Vagina (tissue), 2 donors: Measurements from ENCODE around the gene ERC2. TPM values are rescaled to one million over a fixed set of nuclear protein-coding genes. Genes with fewer than 3 reads are reported as not detected.

Source experiments
- DNase-seq, 2 donors: peaks; one replicate each; pipeline ENCODE4 v3.0.0-alpha.2; 2017; ENCODE audit errors: extremely low spot score in 2 of 2
- H3K27ac ChIP-seq: fragments of 200-600 bp; sonication (generic); one replicate; pipeline ENCODE4 v1.5.1; 2019
- H3K27me3 ChIP-seq: fragments of 200-600 bp; sonication (generic); one replicate; pipeline ENCODE4 v1.5.1; 2019
- H3K36me3 ChIP-seq, 2 donors: fragments of 200-600 bp; sonication (generic); one replicate each; pipeline ENCODE4 v1.5.1; 2017 to 2019
- H3K4me1 ChIP-seq: fragments of 200-600 bp; sonication (generic); one replicate; pipeline ENCODE4 v1.5.1; 2019
- H3K4me3 ChIP-seq, 2 donors: fragments of 200-600 bp; sonication (generic); 1 replicate in 1 of 2; 2 replicates in 1 of 2; pipeline ENCODE4 v1.5.1; 2016 to 2019
- H3K9me3 ChIP-seq: fragments of 200-600 bp; sonication (generic); one replicate; pipeline ENCODE4 v1.5.1; 2019
- POLR2A ChIP-seq, 2 donors: fragments of 450-650 bp; IDR thresholded peaks; one replicate each; pipeline ENCODE4 v1.6.1; 2017; ENCODE audit warnings: antibody characterized with exemption in 2 of 2, mild to moderate bottlenecking in 2 of 2, moderate library complexity in 2 of 2
- POLR2AphosphoS5 ChIP-seq, 2 donors: sonication (generic); formaldehyde crosslinking; IDR thresholded peaks; one replicate each; pipeline ENCODE4 v1.9.0; 2017; ENCODE audit warnings: antibody characterized with exemption in 2 of 2, mild to moderate bottlenecking in 2 of 2, low read depth in 1 of 2; ENCODE audit not compliant: insufficient read depth in 1 of 2
- intact Hi-C: fragments of 100-400 bp; cut with DNase I; formaldehyde crosslinking; loops from one replicate; pipeline ENCODE4 v1.15.1; 2023
- total RNA-seq: library from RNA; depleted of rRNA; stranded (reverse); fragments of >200 nt; gene quantifications from one replicate; pipeline ENCODE4 v1.2.3, GENCODE V29; 2016
- TF ChIP-seq, protein P1 (sequence below), 3 experiments: fragments of 450-650 bp in 2 of 3; fragments of 200-600 bp in 1 of 3; sonication (generic) in 1 of 3; IDR thresholded peaks; one replicate each; pipeline ENCODE4 v1.5.1; 2017 to 2019; ENCODE audit warnings: antibody characterized with exemption in 3 of 3, mild to moderate bottlenecking in 2 of 3, moderate library complexity in 2 of 3

The ERC2 gene
- total RNA-seq, 1 donor from 2014 or later, result 1.2 TPM

- Histone ChIP-seq H3K27ac (no peak overlapping the region), H3K27me3 (no peaks in the 10 kb centered on the region), H3K36me3 (no peaks in the 10 kb centered on the region), H3K4me3 (no peak overlapping the region), H3K4me1 (no peaks in the 10 kb centered on the region), H3K9me3 (no peaks in the 10 kb centered on the region)
- TF ChIP-seq POLR2AphosphoS5 (IDR thresholded peaks at IDR 0.05; ENCODE audit: insufficient read depth in 1 of 2, low read depth in 1 of 2) (no peak), POLR2A (IDR thresholded peaks at IDR 0.05) (no peak)
- TF ChIP-seq, protein P1, sequence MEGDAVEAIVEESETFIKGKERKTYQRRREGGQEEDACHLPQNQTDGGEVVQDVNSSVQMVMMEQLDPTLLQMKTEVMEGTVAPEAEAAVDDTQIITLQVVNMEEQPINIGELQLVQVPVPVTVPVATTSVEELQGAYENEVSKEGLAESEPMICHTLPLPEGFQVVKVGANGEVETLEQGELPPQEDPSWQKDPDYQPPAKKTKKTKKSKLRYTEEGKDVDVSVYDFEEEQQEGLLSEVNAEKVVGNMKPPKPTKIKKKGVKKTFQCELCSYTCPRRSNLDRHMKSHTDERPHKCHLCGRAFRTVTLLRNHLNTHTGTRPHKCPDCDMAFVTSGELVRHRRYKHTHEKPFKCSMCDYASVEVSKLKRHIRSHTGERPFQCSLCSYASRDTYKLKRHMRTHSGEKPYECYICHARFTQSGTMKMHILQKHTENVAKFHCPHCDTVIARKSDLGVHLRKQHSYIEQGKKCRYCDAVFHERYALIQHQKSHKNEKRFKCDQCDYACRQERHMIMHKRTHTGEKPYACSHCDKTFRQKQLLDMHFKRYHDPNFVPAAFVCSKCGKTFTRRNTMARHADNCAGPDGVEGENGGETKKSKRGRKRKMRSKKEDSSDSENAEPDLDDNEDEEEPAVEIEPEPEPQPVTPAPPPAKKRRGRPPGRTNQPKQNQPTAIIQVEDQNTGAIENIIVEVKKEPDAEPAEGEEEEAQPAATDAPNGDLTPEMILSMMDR (IDR thresholded peaks at IDR 0.05), result no peak
- intact Hi-C loops, result no loop called here
- DNase-seq, result no peak
Observed at GRCh38 chr3:56303487-56303886, 164.8 kb downstream of the ERC2 start.

DNA sequence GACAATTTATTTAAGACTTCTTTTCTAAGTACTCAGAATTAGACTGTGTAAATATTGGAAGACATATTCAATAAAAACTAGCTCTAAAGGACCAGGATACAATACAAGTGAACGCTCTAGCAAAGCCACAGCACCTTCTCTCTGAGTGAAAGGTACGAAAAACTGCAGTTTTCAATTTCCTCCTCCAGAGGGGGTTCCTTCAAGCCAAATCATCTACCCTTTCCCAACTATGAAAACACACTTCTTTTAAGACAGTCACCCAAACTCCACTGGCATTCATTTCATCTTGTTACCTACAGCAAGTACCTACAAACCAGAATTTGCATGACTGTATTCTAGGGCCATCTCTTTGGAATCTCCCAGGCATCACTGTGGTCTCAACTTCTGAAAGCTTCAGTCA lies 165.8 kb downstream of the ERC2 start:
- intact Hi-C loops, result no loop called here
- TF ChIP-seq POLR2A (IDR thresholded peaks at IDR 0.05) (no peak), POLR2AphosphoS5 (IDR thresholded peaks at IDR 0.05; ENCODE audit: insufficient read depth in 1 of 2, low read depth in 1 of 2) (no peak)
- TF ChIP-seq, protein P1 (IDR thresholded peaks at IDR 0.05), result no peak
- no peaks in the 10 kb centered on the region for H3K9me3 ChIP-seq

DNA sequence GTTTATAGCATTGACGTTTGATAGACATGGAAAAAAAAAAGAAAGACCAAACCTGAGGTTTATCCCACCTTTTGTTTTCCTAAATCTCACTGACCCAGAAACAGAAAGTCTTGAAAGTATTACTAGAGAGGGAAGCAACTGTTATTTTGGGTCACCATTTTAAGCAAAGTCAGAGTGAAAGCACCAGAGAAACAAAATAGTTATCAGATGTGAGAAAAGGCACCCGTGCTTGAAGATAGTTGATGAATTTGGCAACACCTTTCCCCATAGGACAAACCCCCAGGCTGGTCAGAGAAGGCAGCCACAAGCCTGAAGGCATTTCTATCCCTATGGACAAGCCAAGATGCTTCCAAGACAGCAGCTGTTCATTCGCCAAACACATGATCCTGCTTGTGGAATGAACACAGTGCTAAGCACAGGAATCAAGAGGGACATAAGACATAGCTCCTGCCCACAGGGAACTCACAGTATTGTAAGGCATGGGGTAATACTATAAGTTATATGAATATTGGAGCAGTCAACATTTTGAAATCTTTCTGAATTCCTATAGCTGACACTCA lies 170.9 kb downstream of the ERC2 start:
- intact Hi-C loops, result no loop called here
- H3K27ac ChIP-seq, result no peak overlapping the region
- no peaks in the 10 kb centered on the region for H3K27me3 ChIP-seq
- H3K36me3 ChIP-seq, result no peaks in the 10 kb centered on the region
- H3K4me1 ChIP-seq, result no peaks in the 10 kb centered on the region
- TF ChIP-seq POLR2AphosphoS5 (IDR thresholded peaks at IDR 0.05; ENCODE audit: insufficient read depth in 1 of 2, low read depth in 1 of 2) (no peak), POLR2A (IDR thresholded peaks at IDR 0.05) (no peak)
- TF ChIP-seq, protein P1 (IDR thresholded peaks at IDR 0.05), result no peak
- no peak for DNase-seq
- no peak overlapping the region for H3K4me3 ChIP-seq
- no peaks in the 10 kb centered on the region for H3K9me3 ChIP-seq

More for the DNA sequence above, 165.8 kb downstream of the ERC2 start:
- H3K36me3 ChIP-seq, result no peaks in the 10 kb centered on the region
- no peaks in the 10 kb centered on the region for H3K4me1 ChIP-seq
- no peak overlapping the region for H3K4me3 ChIP-seq
- DNase-seq, result no peak
- H3K27ac ChIP-seq, result no peak overlapping the region
- no peaks in the 10 kb centered on the region for H3K27me3 ChIP-seq

DNA sequence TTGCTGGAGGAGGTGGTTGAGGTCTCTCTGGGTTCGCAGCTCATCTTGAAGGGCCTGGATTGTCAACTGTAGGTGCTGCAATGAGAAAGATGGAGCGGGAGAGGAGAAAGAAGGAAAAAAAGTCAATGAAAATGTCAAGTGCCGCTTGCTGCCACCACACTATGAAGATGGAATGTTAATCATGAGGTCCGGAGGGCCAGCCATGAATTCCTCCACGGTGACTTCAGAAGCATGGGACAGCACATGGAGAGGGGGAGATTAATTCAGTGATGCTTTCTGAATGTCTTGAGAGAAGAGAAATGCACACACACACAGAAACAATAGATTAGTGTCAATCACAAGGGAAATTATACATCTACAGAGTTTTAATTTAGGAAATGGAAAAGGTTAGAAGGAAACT lies 171.9 kb downstream of the ERC2 start:
- Histone ChIP-seq H3K9me3 (no peaks in the 10 kb centered on the region), H3K36me3 (no peaks in the 10 kb centered on the region), H3K4me3 (no peak overlapping the region), H3K27ac (no peak overlapping the region), H3K4me1 (no peaks in the 10 kb centered on the region), H3K27me3 (no peaks in the 10 kb centered on the region)
- intact Hi-C loops, result no loop called here
- no peak for DNase-seq
- TF ChIP-seq POLR2AphosphoS5 (IDR thresholded peaks at IDR 0.05; ENCODE audit: insufficient read depth in 1 of 2, low read depth in 1 of 2) (no peak), POLR2A (IDR thresholded peaks at IDR 0.05) (no peak)
- TF ChIP-seq, protein P1 (IDR thresholded peaks at IDR 0.05), result no peak

GRCh38 chr3:56295161-56295560 lies 173.1 kb downstream of the ERC2 start:
- H3K4me1 ChIP-seq, result no peaks in the 10 kb centered on the region
- no peak for DNase-seq
- TF ChIP-seq, protein P1 (IDR thresholded peaks at IDR 0.05), result no peak
- TF ChIP-seq POLR2AphosphoS5 (IDR thresholded peaks at IDR 0.05; ENCODE audit: insufficient read depth in 1 of 2, low read depth in 1 of 2), result no peak
- no peak for TF ChIP-seq POLR2A (IDR thresholded peaks at IDR 0.05)
- no peak overlapping the region for H3K27ac ChIP-seq
- no peaks in the 10 kb centered on the region for H3K27me3 ChIP-seq
- no peaks in the 10 kb centered on the region for H3K36me3 ChIP-seq
- H3K9me3 ChIP-seq, result no peaks in the 10 kb centered on the region
- intact Hi-C loops, result no loop called here
- no peak overlapping the region for H3K4me3 ChIP-seq
